Neuronal stem cell (in vitro differentiated cells): ENCODE measurements around the gene CREBL2.
"Not testable (repeated sequence)": the region's sequence is repeated elsewhere in the genome, so short reads cannot be mapped to it uniquely, and the experiment has no call there.

Source experiments
- DNase-seq: peaks from one replicate; pipeline ENCODE4 v3.0.0-alpha.2; 2013; ENCODE audit warnings: low spot score
- H2AFZ ChIP-seq: one replicate; pipeline ENCODE4 v1.6.1; 2013; ENCODE audit warnings: mild to moderate bottlenecking, low read length, inconsistent platforms
- H2AK5ac ChIP-seq: 2 replicates; pipeline ENCODE4 v1.6.1; 2013; ENCODE audit warnings: low read depth, mild to moderate bottlenecking, inconsistent platforms, low read length, moderate library complexity, mixed read lengths
- H2BK120ac ChIP-seq: 2 replicates; pipeline ENCODE4 v1.6.1; 2013; ENCODE audit warnings: low read depth, mild to moderate bottlenecking, inconsistent platforms, low read length, moderate library complexity, mixed read lengths
- H2BK12ac ChIP-seq: one replicate; pipeline ENCODE4 v1.6.1; 2013; ENCODE audit warnings: low read length, inconsistent platforms
- H2BK15ac ChIP-seq: 2 replicates; pipeline ENCODE4 v1.6.1; 2013; ENCODE audit warnings: mild to moderate bottlenecking, low read length, inconsistent platforms, mixed read lengths
- H2BK5ac ChIP-seq: one replicate; pipeline ENCODE4 v1.6.1; 2013; ENCODE audit warnings: inconsistent platforms, mild to moderate bottlenecking, low read length, moderate library complexity
- H3K14ac ChIP-seq: one replicate; pipeline ENCODE4 v1.6.1; 2013; ENCODE audit warnings: low read length, inconsistent platforms
- H3K18ac ChIP-seq: 2 replicates; pipeline ENCODE4 v1.6.1; 2013; ENCODE audit warnings: low read length, inconsistent platforms
- H3K23ac ChIP-seq: 2 replicates; pipeline ENCODE4 v1.6.1; 2013; ENCODE audit warnings: low read depth, mild to moderate bottlenecking, mixed read lengths, low read length, inconsistent platforms; ENCODE audit not compliant: poor library complexity
- H3K27ac ChIP-seq: replicated peaks from 3 replicates; pipeline ENCODE4 v1.5.1; 2013; ENCODE audit warnings: low read length, inconsistent platforms
- H3K27me3 ChIP-seq, 3 experiments: 2 replicates each; pipeline ENCODE4 v1.6.1; 2013; ENCODE audit warnings: low read length in 3 of 3, mild to moderate bottlenecking in 2 of 3, inconsistent platforms in 1 of 3, low read depth in 1 of 3, mixed read lengths in 1 of 3, moderate library complexity in 1 of 3; ENCODE audit not compliant: control insufficient read depth in 3 of 3, insufficient read depth in 3 of 3
- H3K36me3 ChIP-seq, 2 donors: replicated peaks in 1 of 2; 2 replicates each; pipeline ENCODE4 v1.6.1; 2013; ENCODE audit warnings: low read length in 2 of 2; ENCODE audit not compliant: control insufficient read depth in 2 of 2, insufficient read depth in 2 of 2
- H3K4ac ChIP-seq: 2 replicates; pipeline ENCODE4 v1.6.1; 2013; ENCODE audit warnings: inconsistent platforms, mild to moderate bottlenecking, low read length, moderate library complexity
- H3K4me1 ChIP-seq, 2 donors: 1 replicate in 1 of 2; 2 replicates in 1 of 2; pipeline ENCODE4 v1.6.1; 2013; ENCODE audit warnings: low read length in 2 of 2, low read depth in 1 of 2; ENCODE audit not compliant: control insufficient read depth in 2 of 2, insufficient read depth in 1 of 2
- H3K4me2 ChIP-seq: one replicate; pipeline ENCODE4 v1.6.1; 2013; ENCODE audit warnings: mild to moderate bottlenecking, low read length, inconsistent platforms; ENCODE audit not compliant: insufficient read depth, poor library complexity, severe bottlenecking
- H3K4me3 ChIP-seq, 2 donors: 2 replicates each; pipeline ENCODE4 v1.5.1; 2013; ENCODE audit warnings: low read length in 2 of 2, mild to moderate bottlenecking in 2 of 2, inconsistent platforms in 1 of 2, moderate library complexity in 1 of 2
- H3K79me1 ChIP-seq: one replicate; pipeline ENCODE4 v1.6.1; 2013; ENCODE audit warnings: low read depth, mild to moderate bottlenecking, inconsistent platforms, low read length, moderate library complexity
- H3K9ac ChIP-seq: one replicate; pipeline ENCODE4 v1.6.1; 2013; ENCODE audit warnings: mild to moderate bottlenecking, low read depth, low read length, inconsistent platforms; ENCODE audit not compliant: poor library complexity
- H3K9me3 ChIP-seq, 2 donors: replicated peaks in 1 of 2; 2 replicates each; pipeline versions ENCODE3 to v1.6.1; 2013; ENCODE audit warnings: low read length in 2 of 2, mild to moderate bottlenecking in 2 of 2, inconsistent platforms in 1 of 2, low read depth in 1 of 2, mixed read lengths in 1 of 2, moderate library complexity in 1 of 2; ENCODE audit not compliant: control insufficient read depth in 2 of 2, insufficient read depth in 1 of 2
- H4K8ac ChIP-seq: one replicate; pipeline ENCODE4 v1.6.1; 2013; ENCODE audit warnings: low read depth, mild to moderate bottlenecking, inconsistent platforms, low read length, moderate library complexity
- H4K91ac ChIP-seq: one replicate; pipeline ENCODE4 v1.6.1; 2013; ENCODE audit warnings: low read length, low read depth, mild to moderate bottlenecking, inconsistent platforms; ENCODE audit not compliant: poor library complexity
- WGBS, 2 donors: extraction: QIAGEN DNeasy Blood & Tissue Kit; methylation state at CpG; one replicate each; pipeline ENCODE4 v1.1.7; 2013; ENCODE audit warnings: missing lambda C conversion rate in 2 of 2, mixed read lengths in 1 of 2; ENCODE audit not compliant: insufficient read length in 2 of 2, insufficient replicate concordance in 1 of 2; ENCODE audit errors: extremely low coverage in 2 of 2; 5-methylcytosine and 5-hydroxymethylcytosine counted together

CREBL2 gene

GRCh38 chr12:12630850-12631249, 19.2 kb downstream of the CREBL2 start:
- Histone ChIP-seq H3K27ac (no peak overlapping the region), H3K9ac (no peak overlapping the region), H2BK5ac (no peak overlapping the region), H2BK12ac (no peak overlapping the region), H2AK5ac (no peak overlapping the region), H3K4me1 (no peaks in the 10 kb centered on the region), H3K23ac (no peak overlapping the region), H3K36me3 (peaks cover 0 to 11% of the 10 kb centered on the region in 2 donors), H3K18ac (no peak overlapping the region), H2AFZ (no peak overlapping the region), H3K4me2 (no peak overlapping the region), H3K27me3 (no peaks in the 10 kb centered on the region), H3K14ac (no peak overlapping the region), H3K4ac (no peak overlapping the region), H3K4me3 (no peak overlapping the region), H4K8ac (no peak overlapping the region), H3K79me1 (no peaks in the 10 kb centered on the region), H2BK15ac (no peak overlapping the region), H4K91ac (no peak overlapping the region), H3K9me3 (no peaks in the 10 kb centered on the region), H2BK120ac (no peak overlapping the region)
- WGBS, 2 donors = no CpG with 5 or more reads among the region's 1 CpG
- DNase-seq = no peak

GRCh38 chr12:12635651-12636050, 24.0 kb downstream of the CREBL2 start:
- no peak overlapping the region for H2BK120ac ChIP-seq
- H3K9me3 ChIP-seq = peaks cover 0 to 13% of the 10 kb centered on the region in 2 donors
- no peak overlapping the region for H2AK5ac ChIP-seq
- H3K4me2 ChIP-seq = no peak overlapping the region
- H4K91ac ChIP-seq = no peak overlapping the region
- no peak overlapping the region for H4K8ac ChIP-seq
- H3K27me3 ChIP-seq = no peaks in the 10 kb centered on the region
- no peak overlapping the region for H2BK12ac ChIP-seq
- no peak overlapping the region for H2AFZ ChIP-seq
- H3K4ac ChIP-seq = no peak overlapping the region
- no peaks in the 10 kb centered on the region for H3K79me1 ChIP-seq
- H3K4me3 ChIP-seq = no peak overlapping the region
- DNase-seq = no peak
- H3K23ac ChIP-seq = no peak overlapping the region
- no peak overlapping the region for H3K14ac ChIP-seq
- no CpG with 5 or more reads among the region's 12 CpGs for WGBS, 2 donors
- peaks cover 3 to 48% of the 10 kb centered on the region in 2 donors for H3K36me3 ChIP-seq
- H3K18ac ChIP-seq = no peak overlapping the region
- H3K4me1 ChIP-seq = no peaks in the 10 kb centered on the region
- H3K27ac ChIP-seq = no peak overlapping the region
- no peak overlapping the region for H2BK5ac ChIP-seq
- no peak overlapping the region for H3K9ac ChIP-seq
- H2BK15ac ChIP-seq = no peak overlapping the region

DNA sequence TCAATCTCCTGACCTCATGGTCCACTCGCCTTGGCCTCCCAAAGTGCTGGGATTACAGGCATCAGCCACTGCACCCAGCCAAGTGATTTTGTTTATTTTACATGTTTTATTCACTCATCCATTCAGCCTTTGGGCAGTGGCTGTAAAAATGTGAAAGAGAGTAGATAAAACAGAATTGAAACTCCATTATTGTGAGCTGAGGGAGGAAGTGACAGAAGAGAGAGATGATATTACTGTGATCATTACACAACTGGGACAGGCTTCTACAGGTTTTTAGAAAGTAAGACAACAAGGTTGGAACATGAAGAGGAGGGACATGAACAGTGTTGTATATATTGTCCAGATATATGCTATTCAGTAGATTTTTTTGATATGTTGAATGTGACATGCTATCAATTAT, 25.0 kb downstream of the CREBL2 start:
- H3K18ac ChIP-seq = no peak overlapping the region
- no peak overlapping the region for H2BK12ac ChIP-seq
- H3K36me3 ChIP-seq = peaks cover 3 to 54% of the 10 kb centered on the region in 2 donors
- H3K9ac ChIP-seq = no peak overlapping the region
- H2AFZ ChIP-seq = no peak overlapping the region
- H3K4me3 ChIP-seq = no peak overlapping the region
- no peak overlapping the region for H4K8ac ChIP-seq
- no peak for DNase-seq
- no peaks in the 10 kb centered on the region for H3K4me1 ChIP-seq
- peaks cover 0 to 16% of the 10 kb centered on the region in 2 donors for H3K9me3 ChIP-seq
- H3K27ac ChIP-seq = no peak overlapping the region
- no peak overlapping the region for H2BK120ac ChIP-seq
- H4K91ac ChIP-seq = no peak overlapping the region
- H3K4me2 ChIP-seq = no peak overlapping the region
- H3K79me1 ChIP-seq = no peaks in the 10 kb centered on the region
- no peak overlapping the region for H3K4ac ChIP-seq
- WGBS, 2 donors = no CpG with 5 or more reads among the region's 1 CpG
- H2BK15ac ChIP-seq = no peak overlapping the region
- H3K23ac ChIP-seq = no peak overlapping the region
- H2AK5ac ChIP-seq = no peak overlapping the region
- H3K27me3 ChIP-seq = no peaks in the 10 kb centered on the region
- no peak overlapping the region for H2BK5ac ChIP-seq
- no peak overlapping the region for H3K14ac ChIP-seq

DNA sequence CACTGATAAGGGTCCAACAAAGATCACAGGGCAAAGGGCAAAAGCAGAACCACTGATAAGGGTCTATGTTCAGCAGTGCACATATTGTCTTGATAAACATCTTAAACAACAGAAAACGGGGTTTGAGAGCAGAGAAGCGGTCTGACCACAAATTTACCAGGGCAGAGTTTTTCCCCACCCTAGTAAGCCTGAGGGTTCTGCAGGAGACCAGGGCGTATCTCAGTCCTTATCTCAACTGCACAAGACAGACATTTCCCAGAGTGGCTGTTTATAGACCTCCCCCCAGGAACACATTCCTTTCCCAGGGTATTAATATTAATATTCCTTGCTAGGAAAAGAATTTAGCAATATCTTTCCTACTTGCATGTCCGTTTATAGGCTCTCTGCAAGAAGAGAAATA, 28.3 kb downstream of the CREBL2 start:
- H2BK5ac ChIP-seq, H3K14ac ChIP-seq, H2AFZ ChIP-seq, H3K4me3 ChIP-seq, H4K8ac ChIP-seq, H3K79me1 ChIP-seq, H2BK12ac ChIP-seq, H3K23ac ChIP-seq, H2BK120ac ChIP-seq, H3K4me1 ChIP-seq, H3K4me2 ChIP-seq, H2BK15ac ChIP-seq, H4K91ac ChIP-seq, H3K9ac ChIP-seq, H3K18ac ChIP-seq, H3K27me3 ChIP-seq, H3K4ac ChIP-seq, H3K27ac ChIP-seq, H2AK5ac ChIP-seq, DNase-seq: not testable (repeated sequence)
- no CpG with 5 or more reads among the region's 4 CpGs for WGBS, 2 donors
- H3K9me3 ChIP-seq = peaks cover 0 to 22% of the 10 kb centered on the region in 2 donors
- peaks cover 7 to 82% of the 10 kb centered on the region in 2 donors for H3K36me3 ChIP-seq
